ENCODE measurements around the gene CRACR2B. TPM values are rescaled to one million over a fixed set of nuclear protein-coding genes. Genes with fewer than 3 reads are reported as not detected.
A peak's percentile ranks its signal among the peaks of the same experiment; 100 is the strongest.

The CRACR2B gene
- total and polyA plus RNA-seq, 2 of the 13 experiments (the other 11 are each of a cell fraction or from before 2014, with no cell fraction given): 14.9 to 21.0 TPM

- in situ Hi-C loops (cut with HindIII; ENCODE audit: extremely low pct_ligation_motif_present, low pct_unique_long_range_greater_than_20kb) (no loop called here), intact Hi-C loops (cut with micrococcal nuclease; ENCODE audit: unreplicated experiment) (no loop called here)
- CTCF ChIA-PET (ENCODE audit: low intra/inter-chr PET ratio, low total read pairs): no interaction called here
- no peak overlapping the region for H3K27ac ChIP-seq (ENCODE audit: extremely low read length, insufficient read depth, low read length)
- H2AFZ ChIP-seq (ENCODE audit: low read length): no peak overlapping the region
- H3K4me2 ChIP-seq (ENCODE audit: low read depth, low read length): no peak overlapping the region
- ATAC-seq (no peak), FAIRE-seq (no peak), DNase-seq (ENCODE audit: low spot score) (no peak)
- POLR2A ChIA-PET: interaction anchor here (0.6 kb wide), 1 partner anchor 24 kb away, joined by 3 read pairs; no protein-coding TSS in a partner anchor
- H3K4me1 ChIP-seq (ENCODE audit: insufficient read depth, low read length): 0 out of 2 replicates have a peak, but pooled peaks cover 8% of the 10 kb centered on the region
- no TSS peak for BruUV-seq (replicated peaks)
- H3K79me2 ChIP-seq (ENCODE audit: insufficient read depth, low read length): no peaks in the 10 kb centered on the region
- TF ChIP-seq MIER2 (CRISPR knock-in tag; IDR thresholded peaks at IDR 0.05) (no peak), ZBTB3 (CRISPR knock-in tag; IDR thresholded peaks at IDR 0.05; ENCODE audit: borderline replicate concordance, low read depth) (no peak), POLR2AphosphoS5 (IDR thresholded peaks at IDR 0.05; ENCODE audit: low read depth, low read length) (peak; percentile 7; the same call in 1 of the 2 replicates), MXD1 (CRISPR knock-in tag; IDR thresholded peaks at IDR 0.05) (no peak), ZNF558 (CRISPR knock-in tag; IDR thresholded peaks at IDR 0.05; ENCODE audit: borderline replicate concordance) (no peak), BATF2 (CRISPR knock-in tag; IDR thresholded peaks at IDR 0.05) (no peak), RBM22 (optimal IDR thresholded peaks at IDR 0.05; ENCODE audit: low read length) (peak; percentile 23)
- H3K9me3 ChIP-seq (ENCODE audit: low read length): no peaks in the 10 kb centered on the region
- no peak overlapping the region for H3K9ac ChIP-seq (ENCODE audit: insufficient read depth, low read depth, low read length)
- no peaks in the 10 kb centered on the region for H4K20me1 ChIP-seq (ENCODE audit: insufficient read depth, low read length)
- H3K4me3 ChIP-seq (replicated peaks in 1 of 3; ENCODE audit: insufficient read depth in 1 of 3, low read depth in 2 of 3, low read length in 3 of 3): no peak overlapping the region
- 98% methylated on average over 6 of the region's 8 CpGs for WGBS (ENCODE audit: low lambda C conversion rate)
- no peaks in the 10 kb centered on the region for H3K27me3 ChIP-seq (ENCODE audit: control insufficient read depth in 1 of 2, insufficient read depth in 2 of 2, low read length in 2 of 2)
- H3K36me3 ChIP-seq (replicated peaks in 1 of 2; ENCODE audit: control insufficient read depth in 1 of 2, insufficient read depth in 2 of 2, low read length in 2 of 2): peaks cover 2 to 6% of the 10 kb centered on the region in 2 experiments; a peak in 2 of 5 replicates
Measured at GRCh38 chr11:867856-868358, 40.2 kb downstream of the CRACR2B start.

GRCh38 chr11:868394-868793 is 40.7 kb downstream of the CRACR2B start:
- 89% methylated on average over 9 of the region's 17 CpGs for whole genome bisulfite sequencing (ENCODE audit: low lambda C conversion rate)
- no TSS peak for BruUV-seq (replicated peaks)

More at GRCh38 chr11:868394-868793, 40.7 kb downstream of the CRACR2B start:
- FAIRE-seq (no peak), DNase-seq (ENCODE audit: low spot score) (no peak), ATAC-seq (no peak)
- CTCF ChIA-PET (ENCODE audit: low intra/inter-chr PET ratio, low total read pairs): no interaction called here
- Histone ChIP-seq H3K4me1 (ENCODE audit: insufficient read depth, low read length) (0 out of 2 replicates have a peak, but pooled peaks cover 8% of the 10 kb centered on the region), H3K27me3 (ENCODE audit: control insufficient read depth in 1 of 2, insufficient read depth in 2 of 2, low read length in 2 of 2) (no peaks in the 10 kb centered on the region), H3K36me3 (replicated peaks in 1 of 2; ENCODE audit: control insufficient read depth in 1 of 2, insufficient read depth in 2 of 2, low read length in 2 of 2) (peaks cover 2 to 6% of the 10 kb centered on the region in 2 experiments; a peak in 2 of 5 replicates), H3K9me3 (ENCODE audit: low read length) (no peaks in the 10 kb centered on the region), H2AFZ (ENCODE audit: low read length) (no peak overlapping the region), H3K9ac (ENCODE audit: insufficient read depth, low read depth, low read length) (no peak overlapping the region), H3K79me2 (ENCODE audit: insufficient read depth, low read length) (no peaks in the 10 kb centered on the region), H4K20me1 (ENCODE audit: insufficient read depth, low read length) (no peaks in the 10 kb centered on the region), H3K27ac (ENCODE audit: extremely low read length, insufficient read depth, low read length) (no peak overlapping the region), H3K4me2 (ENCODE audit: low read depth, low read length) (no peak overlapping the region), H3K4me3 (replicated peaks in 1 of 3; ENCODE audit: insufficient read depth in 1 of 3, low read depth in 2 of 3, low read length in 3 of 3) (no peak overlapping the region)
- POLR2A ChIA-PET: interaction anchor here (0.6 kb wide), 1 partner anchor 25 kb away, joined by 3 read pairs; no protein-coding TSS in a partner anchor
- in situ Hi-C loops (cut with HindIII; ENCODE audit: extremely low pct_ligation_motif_present, low pct_unique_long_range_greater_than_20kb): no loop called here
- intact Hi-C loops (cut with micrococcal nuclease; ENCODE audit: unreplicated experiment): no loop called here
- TF ChIP-seq ADNP (CRISPR knock-in tag; IDR thresholded peaks at IDR 0.05) (no peak), PHB2 (IDR thresholded peaks at IDR 0.05; ENCODE audit: partially characterized antibody) (no peak), KLF16 (CRISPR knock-in tag; IDR thresholded peaks at IDR 0.05) (no peak), CHD2 (IDR thresholded peaks at IDR 0.05; ENCODE audit: low read depth, low read length) (no peak), TAF1 (CRISPR knock-in tag; IDR thresholded peaks at IDR 0.05) (no peak), HOXD1 (CRISPR knock-in tag; IDR thresholded peaks at IDR 0.05) (no peak), TOE1 (CRISPR knock-in tag; IDR thresholded peaks at IDR 0.05) (no peak), ZNF747 (CRISPR knock-in tag; IDR thresholded peaks at IDR 0.05; ENCODE audit: borderline replicate concordance) (no peak), STAT5B (CRISPR knock-in tag; IDR thresholded peaks at IDR 0.05) (no peak)

Data from HepG2 (cell line).